ENCODE results near the gene PCMT1. TPM values are rescaled to one million over a fixed set of nuclear protein-coding genes. Genes with fewer than 3 reads are reported as not detected.
A peak's percentile ranks its signal among the peaks of the same experiment; 100 is the strongest.

Gene PCMT1
- total and polyA plus RNA-seq, 9 of the 15 experiments (the other 6 are each of a cell fraction or from before 2014, with no cell fraction given): 217 to 541 (median 327) TPM

- TF ChIP-seq YY1 (IDR thresholded peaks at IDR 0.05; ENCODE audit: borderline replicate concordance in 1 of 3, control insufficient read depth in 1 of 3, extremely low read depth in 1 of 3, insufficient read depth in 3 of 3, insufficient read length in 1 of 3, insufficient replicate concordance in 2 of 3, low read depth in 1 of 3, low read length in 2 of 3) (peak in 1 of 3 experiments; percentile 62), REST (IDR thresholded peaks at IDR 0.05; ENCODE audit: borderline replicate concordance) (peak; percentile 51), REST (CRISPR knock-in tag; IDR thresholded peaks at IDR 0.05; ENCODE audit: low read depth) (no peak; the same call in 1 of the 2 replicates), MAZ (CRISPR knock-in tag; conservative IDR thresholded peaks at IDR 0.05 in 1 of 2, IDR thresholded peaks at IDR 0.05 in 1 of 2) (peak; percentile 78 to 89; a peak in 3 of 4 replicates), BACH1 (tag; IDR thresholded peaks at IDR 0.05) (no peak), PKNOX1 (IDR thresholded peaks at IDR 0.05) (peak; percentile 94), NFE2 (IDR thresholded peaks at IDR 0.05; ENCODE audit: low read depth) (no peak), MLLT1 (IDR thresholded peaks at IDR 0.05) (peak in 1 of 2 experiments; percentile 5; a peak in 1 of 4 replicates), SREBF1 (IDR thresholded peaks at IDR 0.05; ENCODE audit: borderline replicate concordance, low read depth, low read length) (0 out of 2 replicates have a peak, but pooled peaks have one; percentile 46), ZZZ3 (IDR thresholded peaks at IDR 0.05) (no peak), SOX6 (IDR thresholded peaks at IDR 0.05) (0 out of 2 replicates have a peak, but pooled peaks have one; percentile 28), TCF7L2 (IDR thresholded peaks at IDR 0.05; ENCODE audit: low read depth, low read length) (peak; percentile 63; the same call in 1 of the 2 replicates), TOE1 (IDR thresholded peaks at IDR 0.05; ENCODE audit: borderline replicate concordance) (peak; percentile 48; the same call in 1 of the 2 replicates), TOE1 (CRISPR knock-in tag; IDR thresholded peaks at IDR 0.05; ENCODE audit: borderline replicate concordance, low read depth) (no peak), TAF1 (IDR thresholded peaks at IDR 0.05; ENCODE audit: control insufficient read depth, extremely low read depth, insufficient read depth, low read length, severe bottlenecking) (peak; percentile 73), ATF1 (CRISPR knock-in tag; IDR thresholded peaks at IDR 0.05) (0 out of 2 replicates have a peak, but pooled peaks have one; percentile 1), ATF1 (tag; IDR thresholded peaks at IDR 0.05) (peak; percentile 45)
Observed at GRCh38 chr6:149750136-149750609, 632 bp downstream of the PCMT1 start (continued).
